ENCODE results near the gene NECAB2.

Gene NECAB2

DNA sequence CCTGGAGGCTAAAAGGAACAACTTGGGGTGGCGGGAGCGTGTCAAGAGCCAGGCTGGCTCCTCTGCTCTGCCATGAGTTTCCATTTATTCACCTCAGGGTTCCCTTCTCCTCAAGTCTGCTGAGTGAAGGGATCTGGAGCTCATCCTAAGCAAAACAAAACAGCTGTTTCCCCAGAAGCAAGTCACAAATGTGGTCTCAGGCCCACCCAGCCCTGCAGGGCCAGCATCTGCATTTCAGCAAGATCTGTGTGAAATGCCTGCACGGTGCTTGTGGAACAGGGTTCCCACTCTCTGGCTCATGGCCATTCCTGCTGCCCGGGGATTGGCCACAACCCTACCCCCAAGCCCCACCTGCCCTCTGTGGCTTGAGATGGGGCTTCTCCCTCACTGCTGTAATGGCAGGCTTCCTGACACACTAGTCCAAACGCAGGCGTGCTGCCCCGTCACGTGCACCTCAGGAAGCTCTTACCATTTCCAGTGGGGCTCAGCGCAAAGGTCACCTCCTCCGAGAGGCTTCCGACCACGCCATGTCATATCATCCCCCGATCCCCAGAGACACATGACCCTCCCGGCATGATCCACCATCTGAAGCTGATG lies 72.3 kb downstream of the NECAB2 start:
- no peak overlapping the region for H3K27ac ChIP-seq

DNA sequence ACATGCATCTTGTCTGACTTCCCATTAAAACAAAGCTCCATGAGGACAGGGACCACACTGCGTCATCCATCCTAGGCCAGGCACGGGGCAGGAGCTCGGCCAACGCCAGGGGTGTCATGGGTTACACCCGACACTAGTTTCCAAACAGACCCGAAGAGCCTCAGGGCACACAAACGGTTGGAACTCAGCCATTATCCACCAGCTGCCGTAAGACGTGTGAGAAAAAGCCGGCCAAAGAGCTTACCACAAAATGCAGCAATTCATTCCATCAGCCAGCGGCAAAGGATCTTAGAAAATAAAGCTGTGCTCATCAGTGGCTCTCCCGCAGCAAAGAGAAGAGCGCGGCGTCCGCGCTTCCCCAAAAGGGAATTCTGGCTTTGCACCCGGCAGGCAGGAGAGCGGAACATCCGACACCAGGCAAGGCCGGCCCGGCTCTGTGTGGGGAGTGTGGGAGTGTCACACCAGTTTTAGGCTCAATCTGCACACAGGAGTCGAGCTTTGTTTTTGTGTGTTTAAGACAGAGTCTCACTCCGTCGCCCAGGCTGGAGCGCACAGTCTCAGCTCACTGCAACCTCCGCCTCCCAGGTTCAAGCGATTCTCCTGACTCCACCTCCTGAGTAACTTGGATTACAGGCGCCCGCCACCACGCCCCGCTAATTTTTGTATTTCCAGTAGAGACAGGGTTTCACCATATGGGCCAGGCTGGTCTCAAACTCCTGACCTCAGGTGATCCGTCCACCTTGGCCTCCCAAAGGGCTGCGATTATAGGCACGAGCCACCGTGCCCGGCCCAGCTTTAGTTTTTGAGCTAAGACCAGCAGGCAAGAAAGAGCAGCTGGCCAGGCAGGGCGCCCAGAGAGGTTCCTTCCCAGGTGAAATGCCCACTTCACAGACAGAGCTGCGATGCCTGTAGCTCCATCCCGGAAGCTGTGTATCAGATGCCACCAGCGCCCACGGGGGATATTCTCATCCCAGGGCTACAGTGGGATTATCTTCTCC lies 73.1 kb downstream of the NECAB2 start:
- H3K4me2 ChIP-seq (ENCODE audit: low read length) = no peak overlapping the region
- H3K4me1 ChIP-seq = peaks cover 17% of the 10 kb centered on the region
- TF ChIP-seq, protein P1, sequence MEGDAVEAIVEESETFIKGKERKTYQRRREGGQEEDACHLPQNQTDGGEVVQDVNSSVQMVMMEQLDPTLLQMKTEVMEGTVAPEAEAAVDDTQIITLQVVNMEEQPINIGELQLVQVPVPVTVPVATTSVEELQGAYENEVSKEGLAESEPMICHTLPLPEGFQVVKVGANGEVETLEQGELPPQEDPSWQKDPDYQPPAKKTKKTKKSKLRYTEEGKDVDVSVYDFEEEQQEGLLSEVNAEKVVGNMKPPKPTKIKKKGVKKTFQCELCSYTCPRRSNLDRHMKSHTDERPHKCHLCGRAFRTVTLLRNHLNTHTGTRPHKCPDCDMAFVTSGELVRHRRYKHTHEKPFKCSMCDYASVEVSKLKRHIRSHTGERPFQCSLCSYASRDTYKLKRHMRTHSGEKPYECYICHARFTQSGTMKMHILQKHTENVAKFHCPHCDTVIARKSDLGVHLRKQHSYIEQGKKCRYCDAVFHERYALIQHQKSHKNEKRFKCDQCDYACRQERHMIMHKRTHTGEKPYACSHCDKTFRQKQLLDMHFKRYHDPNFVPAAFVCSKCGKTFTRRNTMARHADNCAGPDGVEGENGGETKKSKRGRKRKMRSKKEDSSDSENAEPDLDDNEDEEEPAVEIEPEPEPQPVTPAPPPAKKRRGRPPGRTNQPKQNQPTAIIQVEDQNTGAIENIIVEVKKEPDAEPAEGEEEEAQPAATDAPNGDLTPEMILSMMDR (IDR thresholded peaks at IDR 0.05) = no peak
- no peaks in the 10 kb centered on the region for H3K9me3 ChIP-seq (ENCODE audit: control insufficient read depth, low read length)
- no peak overlapping the region for H3K27ac ChIP-seq
- H3K36me3 ChIP-seq (ENCODE audit: control insufficient read depth, insufficient read depth, low read length) = no peaks in the 10 kb centered on the region
- H3K79me2 ChIP-seq = no peaks in the 10 kb centered on the region
- no peaks in the 10 kb centered on the region for H3K27me3 ChIP-seq (ENCODE audit: control insufficient read depth, insufficient read depth, low read length)
- no peak overlapping the region for H2AFZ ChIP-seq
- no peak overlapping the region for H3K4me3 ChIP-seq (ENCODE audit: low read depth, low read length)
- H3K9ac ChIP-seq = no peak overlapping the region

More for the DNA sequence above, 72.3 kb downstream of the NECAB2 start:
- H3K27me3 ChIP-seq (ENCODE audit: control insufficient read depth, insufficient read depth, low read length) = no peaks in the 10 kb centered on the region
- H2AFZ ChIP-seq = no peak overlapping the region
- TF ChIP-seq, protein P1 (IDR thresholded peaks at IDR 0.05) = no peak
- H3K9ac ChIP-seq = no peak overlapping the region
- H3K36me3 ChIP-seq (ENCODE audit: control insufficient read depth, insufficient read depth, low read length) = no peaks in the 10 kb centered on the region
- H3K9me3 ChIP-seq (ENCODE audit: control insufficient read depth, low read length) = no peaks in the 10 kb centered on the region
- no peak overlapping the region for H3K4me2 ChIP-seq (ENCODE audit: low read length)
- H3K4me1 ChIP-seq = peaks cover 17% of the 10 kb centered on the region
- H3K79me2 ChIP-seq = no peaks in the 10 kb centered on the region
- no peak overlapping the region for H3K4me3 ChIP-seq (ENCODE audit: low read depth, low read length)

DNA sequence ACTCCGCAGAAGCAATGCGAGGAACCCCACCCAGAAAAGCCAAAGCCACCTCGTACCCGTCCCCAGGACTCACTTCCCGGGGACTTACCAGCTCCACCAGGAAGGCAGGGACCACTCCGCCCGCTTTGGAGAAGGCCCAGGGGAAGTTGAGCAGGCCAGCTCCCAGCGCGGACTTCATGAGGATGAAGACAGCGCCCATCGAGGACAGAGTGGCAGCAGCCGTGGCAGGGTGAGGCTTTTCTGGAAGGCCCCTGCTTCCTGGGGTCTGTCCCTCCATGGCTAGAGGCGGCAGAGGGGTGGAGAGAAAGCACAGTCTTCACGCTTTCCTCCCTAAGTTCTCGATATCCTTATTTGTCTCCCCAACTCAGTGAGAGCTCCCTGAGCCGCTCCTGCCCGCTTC lies 73.8 kb downstream of the NECAB2 start:
- Histone ChIP-seq H3K9me3 (ENCODE audit: control insufficient read depth, low read length) (no peaks in the 10 kb centered on the region), H3K79me2 (no peaks in the 10 kb centered on the region), H3K27me3 (ENCODE audit: control insufficient read depth, insufficient read depth, low read length) (no peaks in the 10 kb centered on the region), H3K36me3 (ENCODE audit: control insufficient read depth, insufficient read depth, low read length) (no peaks in the 10 kb centered on the region), H3K4me1 (peaks cover 17% of the 10 kb centered on the region), H2AFZ (no peak overlapping the region), H3K4me3 (ENCODE audit: low read depth, low read length) (no peak overlapping the region), H3K9ac (no peak overlapping the region), H3K4me2 (ENCODE audit: low read length) (no peak overlapping the region), H3K27ac (no peak overlapping the region)
- TF ChIP-seq, protein P1 (IDR thresholded peaks at IDR 0.05) = no peak

DNA sequence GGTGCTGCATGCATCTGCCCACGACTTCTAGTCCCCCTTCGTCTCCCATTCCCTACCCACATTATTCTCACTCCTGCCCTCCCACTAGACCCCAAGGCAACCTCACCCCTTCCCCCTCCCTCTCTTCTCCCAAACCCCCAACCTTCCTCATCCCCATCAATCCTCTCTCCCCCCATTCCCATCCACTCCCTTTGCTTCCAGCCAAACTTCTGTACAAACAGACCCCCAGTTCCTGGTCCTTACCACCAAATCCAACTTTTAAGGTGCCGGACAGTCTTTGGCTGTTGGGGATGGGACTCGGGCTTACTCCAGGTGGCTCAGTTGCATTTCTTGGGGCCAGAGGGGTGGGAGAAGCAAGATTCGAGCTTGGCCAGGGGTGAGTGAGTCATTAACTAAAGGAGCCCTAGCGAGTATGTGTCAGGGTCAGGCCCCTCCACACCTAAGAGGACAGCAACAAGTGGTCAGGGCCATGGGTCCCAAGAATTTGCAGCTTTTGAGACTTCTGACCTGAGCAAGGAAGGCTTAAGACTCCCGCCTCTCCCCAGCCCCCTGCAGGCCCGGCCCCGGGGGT lies 74.3 kb downstream of the NECAB2 start, which contains the start of gene SLC38A8:
SLC38A8 (minus strand) TSS at position 488 of the 571 bp plus-strand sequence. CDS start 638 bp downstream, outside the sequence.
- Histone ChIP-seq H3K27ac (no peak within 1 kb of the TSS), H2AFZ (peak within 1 kb of the TSS; percentile 64), H3K27me3 (ENCODE audit: control insufficient read depth, insufficient read depth, low read length) (no peaks in the 10 kb centered on the region), H3K4me1 (peaks cover 13% of the 10 kb centered on the region), H3K9ac (no peak within 1 kb of the TSS), H3K4me3 (ENCODE audit: low read depth, low read length) (no peak within 1 kb of the TSS), H3K4me2 (ENCODE audit: low read length) (peak within 1 kb of the TSS; percentile 32), H3K79me2 (no peaks in the 10 kb centered on the region), H3K9me3 (ENCODE audit: control insufficient read depth, low read length) (no peaks in the 10 kb centered on the region), H3K36me3 (ENCODE audit: control insufficient read depth, insufficient read depth, low read length) (no peaks in the 10 kb centered on the region)
- TF ChIP-seq, protein P1 (IDR thresholded peaks at IDR 0.05) = no peak

All from parathyroid adenoma (tissue), 2 donors.